Measurements from ENCODE around the gene SNAI3.

DNA sequence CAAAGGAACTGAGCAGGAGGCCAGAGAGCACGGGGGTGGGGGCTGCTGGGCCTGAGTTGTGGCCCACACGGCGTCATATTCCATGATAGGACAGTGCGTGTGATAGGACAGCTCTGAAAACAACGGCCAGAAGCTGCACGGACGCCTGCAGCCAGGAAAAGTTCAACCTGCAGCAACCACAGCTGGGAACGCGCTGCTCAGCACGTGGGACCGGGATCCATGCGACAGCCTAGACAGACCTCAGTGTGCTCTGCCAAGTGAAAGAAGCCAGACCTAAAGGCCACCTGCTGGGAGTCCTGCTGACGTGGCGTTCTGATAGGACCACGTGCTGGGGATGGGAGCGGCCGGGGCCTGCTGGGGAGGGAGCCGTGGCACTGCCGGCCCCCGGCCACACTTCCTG, 41.6 kb upstream of the SNAI3 start:
- TF ChIP-seq, protein P1, sequence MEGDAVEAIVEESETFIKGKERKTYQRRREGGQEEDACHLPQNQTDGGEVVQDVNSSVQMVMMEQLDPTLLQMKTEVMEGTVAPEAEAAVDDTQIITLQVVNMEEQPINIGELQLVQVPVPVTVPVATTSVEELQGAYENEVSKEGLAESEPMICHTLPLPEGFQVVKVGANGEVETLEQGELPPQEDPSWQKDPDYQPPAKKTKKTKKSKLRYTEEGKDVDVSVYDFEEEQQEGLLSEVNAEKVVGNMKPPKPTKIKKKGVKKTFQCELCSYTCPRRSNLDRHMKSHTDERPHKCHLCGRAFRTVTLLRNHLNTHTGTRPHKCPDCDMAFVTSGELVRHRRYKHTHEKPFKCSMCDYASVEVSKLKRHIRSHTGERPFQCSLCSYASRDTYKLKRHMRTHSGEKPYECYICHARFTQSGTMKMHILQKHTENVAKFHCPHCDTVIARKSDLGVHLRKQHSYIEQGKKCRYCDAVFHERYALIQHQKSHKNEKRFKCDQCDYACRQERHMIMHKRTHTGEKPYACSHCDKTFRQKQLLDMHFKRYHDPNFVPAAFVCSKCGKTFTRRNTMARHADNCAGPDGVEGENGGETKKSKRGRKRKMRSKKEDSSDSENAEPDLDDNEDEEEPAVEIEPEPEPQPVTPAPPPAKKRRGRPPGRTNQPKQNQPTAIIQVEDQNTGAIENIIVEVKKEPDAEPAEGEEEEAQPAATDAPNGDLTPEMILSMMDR (IDR thresholded peaks at IDR 0.05), result no peak
- no peak for TF ChIP-seq POLR2A (IDR thresholded peaks at IDR 0.05)

All from Peyer's patch (tissue), 4 donors.